Fibroblast of lung (primary cell): ENCODE results near the gene LGR4. TPM values are rescaled to one million over a fixed set of nuclear protein-coding genes. Genes with fewer than 3 reads are reported as not detected.

Experiments used
- DNase-seq, 2 donors: peaks; one replicate each; pipeline versions ENCODE4 v3.0.0 to v3.0.0-alpha.2; 2010; ENCODE audit warnings: low read depth in 2 of 2
- H2AFZ ChIP-seq: 2 replicates; pipeline ENCODE4 v1.5.1; 2012; ENCODE audit warnings: low read length, control low read depth, inconsistent platforms
- H3K27ac ChIP-seq: 2 replicates; pipeline ENCODE4 v1.5.1; 2011; ENCODE audit warnings: low read length, control low read depth; ENCODE audit not compliant: insufficient read depth
- H3K27me3 ChIP-seq: 2 replicates; pipeline ENCODE4 v1.5.1; 2011; ENCODE audit warnings: mild to moderate bottlenecking, low read length; ENCODE audit not compliant: control insufficient read depth, insufficient read depth
- H3K36me3 ChIP-seq: 2 replicates; pipeline ENCODE4 v1.5.1; 2011; ENCODE audit warnings: low read length; ENCODE audit not compliant: control insufficient read depth, insufficient read depth
- H3K4me1 ChIP-seq: 2 replicates; pipeline ENCODE4 v1.5.1; 2011; ENCODE audit warnings: low read length; ENCODE audit not compliant: control insufficient read depth, insufficient read depth; ENCODE audit errors: extremely low read depth
- H3K4me2 ChIP-seq: 2 replicates; pipeline ENCODE4 v1.5.1; 2011; ENCODE audit warnings: low read length, control low read depth; ENCODE audit not compliant: insufficient read depth; ENCODE audit errors: extremely low read depth
- H3K4me3 ChIP-seq, 4 experiments: fragments of 200-600 bp in 1 of 4; sonication (generic) in 1 of 4; replicated peaks in 1 of 4; 2 replicates each; pipeline ENCODE4 v1.5.1; 2011 to 2016; ENCODE audit warnings: low read length in 4 of 4, low read depth in 3 of 4, mild to moderate bottlenecking in 3 of 4, control low read depth in 2 of 4, inconsistent platforms in 1 of 4, mixed read lengths in 1 of 4; ENCODE audit not compliant: insufficient read depth in 1 of 4; ENCODE audit errors: control extremely low read depth in 1 of 4
- H3K79me2 ChIP-seq: 2 replicates; pipeline ENCODE4 v1.5.1; 2012; ENCODE audit warnings: mild to moderate bottlenecking, low read length, inconsistent platforms; ENCODE audit not compliant: control insufficient read depth, insufficient read depth
- H3K9ac ChIP-seq: 2 replicates; pipeline ENCODE4 v1.5.1; 2011; ENCODE audit warnings: mild to moderate bottlenecking, low read length, control low read depth; ENCODE audit not compliant: insufficient read depth
- H3K9me3 ChIP-seq: 2 replicates; pipeline ENCODE4 v1.5.1; 2012; ENCODE audit warnings: low read depth, low read length; ENCODE audit not compliant: control insufficient read depth, insufficient read depth
- H4K20me1 ChIP-seq: 2 replicates; pipeline ENCODE4 v1.5.1; 2011; ENCODE audit warnings: low read length; ENCODE audit not compliant: control insufficient read depth, insufficient read depth; ENCODE audit errors: extremely low read depth
- EZH2 ChIP-seq: IDR thresholded peaks from 2 replicates; pipeline ENCODE4 v1.5.1; 2012; ENCODE audit warnings: low read length, control low read depth, mild to moderate bottlenecking; ENCODE audit errors: missing control alignments
- polyA plus RNA-seq, 2 donors: library from polyadenylated mRNA; depleted of rRNA in 1 of 2; stranded (reverse) in 1 of 2; unstranded in 1 of 2; fragments of >200 nt; gene quantifications; 2 replicates each; pipeline ENCODE4 v1.2.1, GENCODE V29; 2011 to 2012; ENCODE audit warnings: missing spikeins in 1 of 2
- total RNA-seq: library from RNA; depleted of rRNA; stranded (reverse); fragments of >200 nt; gene quantifications from 2 replicates; pipeline ENCODE4 v1.2.1, GENCODE V29; 2014
- TF ChIP-seq, protein P1 (sequence below), 2 donors: IDR thresholded peaks in 1 of 2; conservative IDR thresholded peaks in 1 of 2; 1 replicate in 1 of 2; 2 replicates in 1 of 2; pipeline ENCODE4 v1.5.1; 2011 to 2012; ENCODE audit warnings: low read length in 2 of 2, control low read depth in 1 of 2, inconsistent platforms in 1 of 2, low read depth in 1 of 2, mild to moderate bottlenecking in 1 of 2

Gene LGR4
- total and polyA plus RNA-seq, 2 donors (not counting 1 experiment from before 2014, with no cell fraction given), result 6.4 to 8.8 TPM

DNA sequence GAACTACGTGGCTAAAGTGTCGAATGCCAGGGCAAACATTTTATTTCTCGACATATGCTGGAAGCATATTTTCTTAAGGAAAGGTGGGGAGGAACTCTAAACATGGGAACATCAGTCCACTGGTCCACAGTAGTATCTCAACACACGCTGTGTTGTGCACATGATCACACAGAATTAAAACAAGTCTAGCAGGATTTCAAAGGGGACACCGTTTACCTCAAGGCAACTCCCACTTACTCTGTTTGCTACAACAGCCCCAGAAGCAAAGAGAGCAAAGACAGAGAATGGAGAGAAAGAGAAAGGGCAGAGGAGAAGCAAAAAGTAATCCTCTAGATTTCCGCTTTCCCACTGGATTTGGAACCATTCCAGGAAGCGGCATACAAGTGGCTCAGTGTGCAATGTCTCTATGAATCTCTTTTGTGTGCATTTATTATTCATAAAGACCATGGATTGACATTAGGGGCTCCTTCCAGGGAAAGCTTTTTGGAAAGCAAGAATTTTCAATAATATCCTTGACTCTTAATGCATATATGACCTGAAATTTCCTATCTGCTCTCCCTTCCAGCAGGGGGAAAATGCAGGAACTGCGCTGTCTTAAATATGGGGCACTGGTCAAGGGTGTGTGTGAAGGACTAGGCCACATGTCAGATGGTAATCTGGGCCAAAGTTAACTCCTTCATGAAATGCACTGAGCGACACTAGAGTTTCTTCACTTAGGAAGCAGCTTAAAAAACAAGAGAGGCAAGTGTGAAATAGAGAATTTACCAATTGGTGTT, 74.8 kb downstream of the LGR4 start:
- TF ChIP-seq, protein P1, sequence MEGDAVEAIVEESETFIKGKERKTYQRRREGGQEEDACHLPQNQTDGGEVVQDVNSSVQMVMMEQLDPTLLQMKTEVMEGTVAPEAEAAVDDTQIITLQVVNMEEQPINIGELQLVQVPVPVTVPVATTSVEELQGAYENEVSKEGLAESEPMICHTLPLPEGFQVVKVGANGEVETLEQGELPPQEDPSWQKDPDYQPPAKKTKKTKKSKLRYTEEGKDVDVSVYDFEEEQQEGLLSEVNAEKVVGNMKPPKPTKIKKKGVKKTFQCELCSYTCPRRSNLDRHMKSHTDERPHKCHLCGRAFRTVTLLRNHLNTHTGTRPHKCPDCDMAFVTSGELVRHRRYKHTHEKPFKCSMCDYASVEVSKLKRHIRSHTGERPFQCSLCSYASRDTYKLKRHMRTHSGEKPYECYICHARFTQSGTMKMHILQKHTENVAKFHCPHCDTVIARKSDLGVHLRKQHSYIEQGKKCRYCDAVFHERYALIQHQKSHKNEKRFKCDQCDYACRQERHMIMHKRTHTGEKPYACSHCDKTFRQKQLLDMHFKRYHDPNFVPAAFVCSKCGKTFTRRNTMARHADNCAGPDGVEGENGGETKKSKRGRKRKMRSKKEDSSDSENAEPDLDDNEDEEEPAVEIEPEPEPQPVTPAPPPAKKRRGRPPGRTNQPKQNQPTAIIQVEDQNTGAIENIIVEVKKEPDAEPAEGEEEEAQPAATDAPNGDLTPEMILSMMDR (conservative IDR thresholded peaks at IDR 0.05 in 1 of 2, IDR thresholded peaks at IDR 0.05 in 1 of 2; ENCODE audit: low read depth in 1 of 2, low read length in 2 of 2), result no peak
- TF ChIP-seq EZH2, result no peak
- no peaks in the 10 kb centered on the region for H3K79me2 ChIP-seq
- no peak overlapping the region for H3K9ac ChIP-seq
- H3K4me2 ChIP-seq, result no peak overlapping the region
- DNase-seq, result no peak
- H3K27ac ChIP-seq, result no peak overlapping the region
- H3K27me3 ChIP-seq, result no peaks in the 10 kb centered on the region
- H3K9me3 ChIP-seq, result no peaks in the 10 kb centered on the region
- no peaks in the 10 kb centered on the region for H4K20me1 ChIP-seq
- no peak overlapping the region for H2AFZ ChIP-seq
- no peak overlapping the region for H3K4me3 ChIP-seq
- H3K36me3 ChIP-seq, result no peaks in the 10 kb centered on the region
- peaks cover 2% of the 10 kb centered on the region for H3K4me1 ChIP-seq

DNA sequence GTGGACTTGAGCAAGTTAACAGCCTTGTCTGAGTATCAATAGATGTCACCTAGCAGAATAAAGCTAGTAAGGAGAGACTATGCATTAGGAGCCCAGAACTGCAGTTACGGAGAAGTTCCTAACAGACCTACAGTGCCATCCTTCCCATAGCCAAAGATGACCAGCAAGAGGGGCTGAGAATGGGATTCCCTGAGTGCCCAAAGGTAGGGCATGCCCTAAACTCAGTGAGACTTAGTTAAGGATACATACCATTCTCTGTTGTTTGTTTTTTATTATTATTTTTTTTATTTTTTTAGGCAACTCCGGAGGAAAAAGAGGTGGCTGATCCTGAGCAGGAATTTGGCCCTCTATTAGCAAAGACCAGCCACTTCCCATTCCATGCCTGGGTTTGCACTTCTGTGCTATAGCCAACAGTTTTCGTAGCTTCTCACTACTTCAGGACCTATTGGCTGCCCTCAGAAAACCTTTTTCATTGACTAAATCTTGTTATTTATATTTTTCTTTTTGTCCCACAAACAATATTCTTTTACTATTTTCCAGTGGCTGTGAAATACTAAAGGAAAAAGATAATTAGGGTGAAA, 76.2 kb downstream of the LGR4 start:
- Histone ChIP-seq H3K79me2 (no peaks in the 10 kb centered on the region), H3K27me3 (no peaks in the 10 kb centered on the region), H3K9ac (no peak overlapping the region), H3K9me3 (no peaks in the 10 kb centered on the region), H4K20me1 (no peaks in the 10 kb centered on the region), H3K27ac (no peak overlapping the region), H3K4me3 (no peak overlapping the region), H3K4me2 (no peak overlapping the region), H3K4me1 (peaks cover 4% of the 10 kb centered on the region), H2AFZ (no peak overlapping the region), H3K36me3 (no peaks in the 10 kb centered on the region)
- TF ChIP-seq, protein P1 (conservative IDR thresholded peaks at IDR 0.05 in 1 of 2, IDR thresholded peaks at IDR 0.05 in 1 of 2; ENCODE audit: low read depth in 1 of 2, low read length in 2 of 2), result no peak
- TF ChIP-seq EZH2, result no peak
- DNase-seq, result no peak

DNA sequence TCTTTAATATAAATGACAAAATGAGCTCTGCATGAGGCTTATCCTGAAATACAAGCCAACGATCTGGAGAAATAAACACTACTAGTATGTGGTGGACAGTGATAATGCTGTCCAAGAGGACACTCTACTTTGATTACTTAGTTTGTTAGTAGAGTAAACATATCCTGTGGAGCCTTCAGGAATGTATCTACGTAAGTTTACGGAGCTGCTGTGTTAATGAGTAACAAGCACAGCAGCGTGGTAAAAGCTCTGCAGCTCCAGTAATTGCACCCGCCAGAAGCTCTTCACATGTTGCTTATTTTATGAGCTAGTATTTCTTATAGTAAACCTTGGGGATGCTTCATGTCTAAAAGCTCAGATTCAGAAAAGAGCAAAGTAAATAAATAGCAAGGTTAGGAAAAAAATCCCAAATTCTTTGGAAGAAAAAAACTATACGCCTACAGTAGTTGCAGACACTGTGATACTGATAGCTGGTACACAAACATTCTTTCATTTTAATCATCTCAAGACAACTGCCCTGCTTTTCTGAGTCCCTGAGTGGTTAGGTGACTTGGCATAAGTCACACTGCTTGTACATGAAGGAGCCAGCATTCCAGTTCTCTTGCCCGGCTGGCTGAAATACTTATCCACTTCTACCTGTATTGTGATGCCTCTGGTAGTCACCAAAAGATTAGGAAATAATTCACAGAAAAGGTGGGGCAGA, 76.9 kb downstream of the LGR4 start:
- no peak overlapping the region for H3K9ac ChIP-seq
- H3K9me3 ChIP-seq, result no peaks in the 10 kb centered on the region
- H3K4me1 ChIP-seq, result peaks cover 6% of the 10 kb centered on the region
- no peak overlapping the region for H3K27ac ChIP-seq
- H3K4me2 ChIP-seq, result peak overlapping the region; percentile 32
- no peak overlapping the region for H2AFZ ChIP-seq
- no peak overlapping the region for H3K4me3 ChIP-seq
- no peaks in the 10 kb centered on the region for H4K20me1 ChIP-seq
- H3K27me3 ChIP-seq, result no peaks in the 10 kb centered on the region
- H3K36me3 ChIP-seq, result no peaks in the 10 kb centered on the region
- DNase-seq, result peak; percentile 14 to 70
- no peaks in the 10 kb centered on the region for H3K79me2 ChIP-seq
- TF ChIP-seq, protein P1 (conservative IDR thresholded peaks at IDR 0.05 in 1 of 2, IDR thresholded peaks at IDR 0.05 in 1 of 2; ENCODE audit: low read depth in 1 of 2, low read length in 2 of 2), result no peak
- TF ChIP-seq EZH2, result no peak
